ENCODE measurements around the gene ZIM2.
"Not testable (repeated sequence)": the region's sequence is repeated elsewhere in the genome, so short reads cannot be mapped to it uniquely, and the experiment has no call there.

Gene ZIM2

DNA sequence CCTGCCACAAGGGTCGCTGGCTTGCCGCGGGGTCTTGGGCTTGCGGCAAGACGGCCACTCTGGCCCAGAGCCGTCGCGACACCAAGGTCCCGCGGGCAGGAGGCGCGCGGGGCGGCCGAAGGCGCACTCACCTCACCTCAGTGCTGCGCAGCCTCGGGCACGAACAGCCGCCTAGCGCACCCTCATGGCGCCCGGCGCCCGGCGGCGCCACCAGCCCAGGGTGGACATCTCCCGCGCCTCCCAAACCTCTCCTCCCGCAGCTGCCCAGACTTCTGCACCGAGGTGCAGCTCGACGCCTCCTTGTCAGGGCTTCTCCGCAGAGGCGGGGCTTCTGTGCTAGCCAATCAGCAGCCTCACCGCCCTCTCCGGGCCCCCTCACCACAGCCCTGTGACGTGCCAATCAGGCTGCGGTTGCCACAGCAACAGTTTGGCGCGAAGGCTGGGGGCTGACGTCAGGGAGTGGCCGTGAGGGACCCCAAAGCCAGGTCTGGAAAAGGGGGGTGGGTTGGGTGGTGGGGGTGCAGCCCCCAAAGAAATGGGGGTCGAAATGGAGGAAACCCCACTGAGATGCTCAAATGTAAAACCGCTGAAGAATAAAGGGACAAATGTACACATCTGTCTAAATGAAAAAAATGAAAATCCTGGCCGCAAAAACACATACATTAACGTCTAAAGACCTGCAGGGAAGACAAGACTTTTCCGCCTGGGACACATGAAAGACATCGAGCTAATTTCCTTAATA, at the start of gene ZIM2, which contains the start of gene PEG3:
Gene ZIM2, minus strand, starts transcription at position 276 of the 742 bp plus-strand sequence. CDS start 16,449 bp downstream, outside the sequence.
Gene PEG3, minus strand, starts transcription at position 276 of the 742 bp plus-strand sequence. CDS start 16,071 bp downstream, outside the sequence.
- no peak for DNase-seq

DNA sequence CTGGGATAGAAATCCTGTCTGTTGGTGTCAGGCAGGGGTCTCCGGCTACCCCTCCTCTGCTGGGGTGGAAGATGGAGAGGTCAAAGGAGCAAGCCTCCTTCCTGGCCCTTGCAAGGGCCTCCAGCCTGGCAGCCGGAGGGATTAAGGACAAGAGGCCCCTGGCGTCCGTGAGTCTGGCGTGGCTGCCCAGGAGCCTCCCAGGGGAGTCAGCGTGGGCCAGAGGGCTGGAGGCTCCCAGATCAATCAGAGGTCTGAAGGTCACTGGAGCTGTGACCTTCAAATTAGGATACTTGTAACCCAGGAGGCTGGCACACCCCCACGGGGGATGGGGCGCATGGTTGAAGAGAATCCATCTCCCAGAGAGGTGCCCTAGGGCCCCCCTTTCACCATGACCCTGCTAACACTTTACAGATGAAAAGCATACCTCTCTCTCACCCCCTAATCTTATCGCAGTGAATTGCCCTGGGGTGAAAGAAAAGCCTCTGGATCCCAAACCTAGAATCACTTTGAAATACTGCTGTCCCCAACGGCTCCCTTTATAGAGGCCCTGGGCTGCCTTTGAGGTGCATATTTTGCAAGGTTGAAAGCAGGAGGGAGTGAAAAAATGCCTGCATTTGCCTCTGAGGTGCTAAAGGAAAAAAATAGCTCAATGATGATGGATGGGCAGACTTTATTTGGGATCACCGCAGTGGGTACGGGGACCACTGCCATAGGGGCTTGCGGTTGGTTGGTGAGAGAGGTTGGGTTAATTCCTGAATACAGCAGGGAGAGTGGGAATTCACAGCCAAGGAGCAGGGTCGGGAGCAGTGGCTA, 44.9 kb upstream of the ZIM2 start:
- no peak for DNase-seq

DNA sequence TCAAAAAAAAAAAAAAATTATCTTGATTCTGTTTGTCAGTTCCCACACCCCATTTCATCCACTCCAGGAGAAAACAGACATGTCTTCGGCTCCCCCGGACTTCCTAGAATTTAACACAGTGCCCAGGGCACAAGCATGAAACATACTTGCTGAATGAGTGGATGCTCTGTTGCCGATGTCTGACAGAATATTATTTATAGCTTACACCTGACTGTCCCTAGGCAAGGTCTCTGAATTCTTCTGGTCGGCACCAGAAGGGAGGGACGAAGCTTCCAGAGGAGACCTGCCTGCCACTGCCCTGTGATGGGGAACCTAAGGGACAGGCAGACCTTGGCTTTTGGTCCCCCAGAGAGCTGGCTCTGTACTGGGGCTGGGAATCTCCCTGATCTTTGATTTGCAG, 43.9 kb upstream of the ZIM2 start:
- DNase-seq: no peak

DNA sequence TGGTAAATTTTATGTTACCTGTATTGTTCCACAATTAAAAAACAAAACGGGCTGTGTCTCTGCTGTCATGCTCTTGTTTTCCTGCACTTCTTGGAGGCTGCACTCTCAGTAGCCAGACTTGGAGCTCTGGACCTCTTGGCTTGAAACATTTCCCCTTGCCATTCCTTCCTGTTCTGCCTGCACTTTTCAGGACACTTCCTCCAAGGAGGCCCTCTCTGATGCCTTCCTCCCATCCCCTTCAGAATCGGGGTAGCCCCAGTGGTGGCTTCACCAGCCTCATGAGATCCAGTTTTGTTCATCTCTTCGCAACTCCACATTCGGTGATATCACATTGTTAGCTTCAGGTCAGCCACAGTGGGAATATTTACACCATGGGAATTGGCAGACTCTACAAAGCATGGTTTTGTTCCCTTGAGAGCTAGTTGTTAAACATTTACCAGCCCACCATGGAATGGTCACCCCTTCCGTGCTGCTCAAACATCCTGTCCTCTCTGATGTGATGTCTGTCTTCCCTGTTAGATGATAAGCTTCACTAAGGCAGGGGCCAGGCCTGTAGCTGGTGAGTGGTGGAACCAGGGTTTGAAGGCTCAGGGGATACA, 40.2 kb upstream of the ZIM2 start:
- DNase-seq: no peak

DNA sequence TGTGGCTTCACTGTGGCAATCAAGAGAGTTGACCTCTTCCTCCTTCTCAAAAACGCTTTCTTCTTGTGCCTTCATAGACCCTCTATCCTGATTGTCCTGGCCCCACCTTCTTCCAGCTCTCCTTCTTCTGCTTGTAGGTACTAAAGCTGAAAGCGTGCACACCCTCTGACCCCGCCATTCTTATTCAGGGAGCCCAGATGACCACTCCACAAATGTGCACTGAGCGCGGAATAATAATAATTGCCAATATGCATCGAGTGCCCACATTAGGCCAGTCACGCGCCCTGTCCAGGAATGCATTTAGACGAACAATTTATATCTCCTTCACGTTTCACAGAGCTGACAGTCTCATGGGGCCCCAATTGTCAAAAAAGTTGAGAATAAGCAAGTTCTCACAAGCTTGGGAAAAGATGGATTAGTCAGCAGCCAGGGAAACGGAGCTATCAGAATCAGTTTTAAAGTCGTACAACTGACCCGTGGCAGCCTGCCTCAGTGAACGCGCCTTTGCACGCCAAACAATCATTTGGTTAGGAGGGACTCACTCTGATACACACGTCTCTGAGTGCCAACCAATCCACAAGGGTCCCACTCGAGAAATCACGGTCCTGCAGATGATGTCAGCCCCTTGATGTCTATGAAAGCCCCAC, 36.7 kb upstream of the ZIM2 start:
- DNase-seq: no peak

DNA sequence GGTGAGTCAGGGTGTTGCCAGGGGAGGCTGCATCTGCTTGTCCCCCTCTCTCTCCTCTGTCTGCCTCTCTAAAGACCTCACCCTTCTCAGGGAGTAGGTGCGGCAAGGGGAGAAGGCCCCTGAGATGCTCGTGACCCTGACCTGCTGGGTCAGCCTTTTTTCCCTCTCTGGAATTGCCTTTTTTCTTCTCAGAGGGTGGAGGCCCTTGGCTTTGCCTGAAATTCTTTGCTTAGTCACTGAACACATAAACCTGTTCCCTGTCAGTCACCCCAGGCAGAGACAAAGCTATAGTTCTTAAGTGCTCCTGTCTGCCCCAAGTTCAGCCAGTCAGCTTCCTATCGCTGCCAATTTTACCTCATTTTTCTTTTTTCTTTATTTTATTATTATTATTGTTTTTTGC, 35.2 kb upstream of the ZIM2 start:
- no peak for DNase-seq

DNA sequence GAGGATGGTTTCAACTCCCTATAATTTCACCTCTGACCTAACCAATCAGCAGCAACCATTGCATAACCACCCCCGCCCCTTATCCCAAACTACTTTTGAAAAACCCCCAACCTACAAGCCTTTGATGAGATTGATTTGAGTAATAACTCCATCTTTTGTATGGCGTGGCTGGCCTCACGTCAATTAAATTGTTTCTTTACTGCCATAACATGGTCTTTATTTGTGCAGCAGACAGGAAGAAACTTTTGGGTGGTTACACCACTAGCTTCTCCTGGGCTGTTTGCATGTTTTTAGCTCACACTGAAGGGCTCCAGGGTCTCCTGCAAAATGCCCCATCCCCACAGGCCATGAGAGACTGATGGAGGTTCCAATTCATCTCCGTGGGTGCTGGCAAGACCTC, 34.0 kb upstream of the ZIM2 start:
- no peak for DNase-seq

DNA sequence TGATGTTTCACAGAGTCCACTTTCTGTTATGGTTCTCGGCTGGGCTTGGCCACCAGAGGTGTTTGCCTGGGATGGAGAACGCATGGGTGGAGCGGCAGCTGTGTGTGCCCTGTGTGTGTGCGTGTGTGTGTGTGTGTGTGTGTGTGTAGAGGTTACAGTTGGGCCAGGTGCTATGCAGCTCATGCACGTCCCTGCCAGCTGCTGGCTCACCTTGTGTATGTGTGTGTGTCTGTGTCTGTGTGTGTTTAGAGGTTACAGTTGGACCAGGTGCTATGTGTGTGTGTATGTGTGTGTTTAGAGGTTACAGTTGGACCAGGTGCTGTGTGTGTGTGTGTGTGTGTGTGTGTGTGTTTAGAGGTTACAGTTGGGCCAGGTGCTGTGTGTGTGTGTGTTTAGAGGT, 33.0 kb upstream of the ZIM2 start:
- DNase-seq: no peak

DNA sequence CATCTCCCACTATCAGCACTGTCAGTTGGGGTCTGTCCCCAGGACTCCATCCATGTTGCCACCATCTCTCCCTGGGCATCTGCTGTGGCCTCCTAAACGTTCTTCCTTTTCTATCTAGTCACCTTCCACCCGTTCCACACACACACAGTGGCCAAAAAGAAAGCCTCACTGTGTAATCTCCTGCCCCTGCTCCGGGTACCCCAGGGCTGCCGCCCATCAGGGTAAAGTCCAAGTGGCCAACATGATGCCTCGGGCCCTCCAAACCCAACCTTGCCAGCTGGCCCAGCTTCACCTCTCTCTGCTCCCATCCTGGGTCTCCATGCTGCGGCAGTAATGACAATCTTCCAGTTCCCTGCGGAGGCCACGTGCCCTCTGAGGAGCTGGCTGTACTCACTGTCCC, 29.4 kb upstream of the ZIM2 start:
- DNase-seq: no peak

DNA sequence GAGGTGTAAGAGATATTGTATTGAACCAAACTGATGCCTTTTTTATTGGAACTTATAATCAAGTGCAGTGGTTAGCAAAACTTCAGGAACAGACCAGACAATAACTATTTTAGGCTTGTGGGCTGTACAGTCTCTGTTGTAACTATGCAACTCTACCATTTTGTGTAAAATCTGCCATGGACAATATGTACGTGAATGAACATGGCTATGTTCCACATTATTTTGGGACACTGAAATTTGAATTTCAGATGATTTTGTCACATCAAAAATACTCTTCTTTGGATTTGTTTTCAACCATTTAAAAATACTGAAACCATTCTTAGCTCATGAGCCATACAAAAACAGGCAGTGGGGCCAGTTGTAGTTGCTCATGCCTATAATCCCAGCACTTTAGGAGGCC, 27.9 kb upstream of the ZIM2 start:
- DNase-seq: no peak

DNA sequence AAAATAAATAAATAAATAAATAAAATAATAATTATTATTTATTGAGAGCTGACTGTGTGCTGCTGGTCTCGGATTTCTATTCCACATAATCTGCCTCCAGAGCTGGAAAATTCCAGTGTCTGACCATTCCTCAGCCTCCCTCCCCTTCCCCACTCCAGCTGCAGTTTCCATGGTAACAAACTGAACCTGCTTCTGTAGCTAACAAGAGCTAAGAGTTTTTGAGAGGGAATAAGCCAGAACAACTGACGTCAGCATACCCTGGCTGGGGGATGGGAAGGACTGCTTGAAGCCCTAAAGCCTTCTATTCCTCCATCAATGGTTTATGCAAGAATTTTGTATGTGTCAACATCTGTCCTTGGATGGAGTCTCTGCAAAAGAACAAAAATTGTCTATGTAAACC, 26.0 kb upstream of the ZIM2 start:
- no peak for DNase-seq

DNA sequence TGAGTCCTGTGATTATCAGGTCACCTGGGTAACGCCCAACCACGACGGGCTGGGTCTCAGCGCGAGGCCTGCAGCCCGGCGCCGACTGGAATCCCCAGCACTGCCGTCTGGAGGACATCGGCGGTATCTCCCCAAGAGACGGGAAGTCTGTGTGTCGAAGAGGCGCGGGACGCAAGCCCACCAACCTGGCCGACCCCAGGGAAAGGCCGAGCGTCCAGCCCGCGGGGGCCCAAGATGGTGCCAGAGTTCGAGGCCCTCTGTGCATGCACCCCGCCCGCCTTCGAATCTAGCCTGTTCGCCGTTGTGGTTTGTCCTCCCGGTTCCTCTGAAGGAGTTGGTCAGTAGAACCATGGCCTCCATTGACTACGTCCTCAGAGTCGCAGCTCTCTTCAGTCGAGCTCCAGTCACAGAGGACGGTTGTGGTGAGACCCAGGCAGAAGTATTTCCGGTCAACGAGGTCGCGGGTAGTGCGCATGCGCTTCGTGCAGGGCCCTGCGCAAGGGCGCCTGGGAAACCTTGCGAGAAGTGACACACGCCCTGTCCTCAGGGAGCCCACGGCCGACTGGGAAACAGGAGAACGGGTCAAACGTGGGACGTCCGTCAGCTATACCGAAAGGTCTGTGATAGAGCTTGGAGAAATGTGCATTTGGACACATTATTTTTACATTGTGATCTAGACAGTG, 24.1 kb upstream of the ZIM2 start:
- no peak for DNase-seq

DNA sequence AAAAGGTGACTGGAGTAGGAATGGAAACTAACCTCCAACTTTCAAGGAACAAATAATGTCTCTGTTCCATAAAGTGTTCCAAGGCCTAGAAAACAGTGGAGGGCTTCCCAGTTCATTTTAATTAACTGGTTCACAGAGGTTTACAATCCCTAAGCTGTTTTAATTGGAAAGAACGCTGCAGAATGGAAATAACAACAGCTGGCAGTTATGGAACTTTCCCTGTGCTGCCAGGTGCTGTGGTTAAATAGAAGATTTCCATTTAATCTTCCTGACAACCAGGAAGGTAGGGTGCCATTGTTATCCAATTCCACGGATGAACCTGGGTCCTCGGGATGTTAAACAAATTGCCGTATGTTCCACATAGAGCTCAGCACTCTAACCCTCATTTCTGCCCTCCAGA, 22.2 kb upstream of the ZIM2 start:
- DNase-seq: no peak

DNA sequence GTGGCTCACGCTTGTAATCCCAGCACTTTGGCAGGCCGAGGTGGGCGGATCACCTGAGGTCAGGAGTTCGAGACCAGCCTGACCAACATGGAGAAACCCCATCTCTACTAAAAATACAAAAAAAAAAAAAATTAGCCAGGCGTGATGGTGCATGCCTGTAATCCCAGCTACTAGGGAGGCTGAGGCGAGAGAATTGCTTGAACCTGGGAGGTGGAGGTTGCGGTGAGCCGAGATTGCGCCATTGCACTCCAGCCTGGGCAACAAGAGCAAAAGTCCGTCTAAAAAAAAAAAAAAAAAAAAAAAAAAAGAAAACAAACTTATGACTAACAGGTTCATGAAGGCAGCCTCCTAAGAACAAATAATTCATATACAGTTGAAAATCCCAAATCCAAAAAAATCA, 19.9 kb upstream of the ZIM2 start:
- not testable (repeated sequence) for DNase-seq

DNA sequence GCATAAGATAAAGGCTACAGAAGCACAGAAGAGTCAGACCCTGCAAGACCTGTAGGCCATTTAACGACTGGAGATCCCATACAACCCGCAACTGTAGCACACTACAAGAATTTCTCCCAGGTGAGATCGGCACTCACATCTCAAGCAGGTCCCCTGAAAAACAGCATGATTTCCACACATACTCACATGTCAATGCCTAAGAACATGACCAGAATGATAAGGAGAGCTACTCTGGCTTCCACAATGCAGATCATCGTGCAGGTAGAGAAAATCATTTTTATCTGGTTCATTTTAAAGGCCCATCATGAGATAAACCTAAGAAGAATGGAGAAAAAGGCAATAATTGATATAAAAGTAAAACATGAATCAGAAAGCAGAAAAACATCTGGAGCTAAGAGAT, 17.5 kb upstream of the ZIM2 start:
- DNase-seq: no peak

DNA sequence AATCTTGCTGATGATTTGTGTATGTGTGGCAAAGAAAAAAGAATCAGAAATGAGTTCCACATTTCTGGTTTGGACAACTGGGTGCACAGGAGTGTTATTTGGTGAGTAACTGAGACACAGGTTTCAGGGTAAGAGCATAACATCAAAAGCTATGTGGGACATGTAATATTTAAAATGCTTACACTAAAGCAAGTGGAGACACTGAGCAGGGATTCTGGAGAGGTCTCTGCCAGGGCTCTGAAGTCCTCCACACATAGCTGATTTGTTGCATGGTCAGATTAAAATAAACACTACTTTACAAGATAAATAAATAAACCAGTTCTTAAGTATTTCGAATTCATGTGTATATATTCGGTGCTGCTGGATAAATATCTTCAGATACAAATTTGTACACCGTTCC, 16.3 kb upstream of the ZIM2 start:
- DNase-seq: no peak

DNA sequence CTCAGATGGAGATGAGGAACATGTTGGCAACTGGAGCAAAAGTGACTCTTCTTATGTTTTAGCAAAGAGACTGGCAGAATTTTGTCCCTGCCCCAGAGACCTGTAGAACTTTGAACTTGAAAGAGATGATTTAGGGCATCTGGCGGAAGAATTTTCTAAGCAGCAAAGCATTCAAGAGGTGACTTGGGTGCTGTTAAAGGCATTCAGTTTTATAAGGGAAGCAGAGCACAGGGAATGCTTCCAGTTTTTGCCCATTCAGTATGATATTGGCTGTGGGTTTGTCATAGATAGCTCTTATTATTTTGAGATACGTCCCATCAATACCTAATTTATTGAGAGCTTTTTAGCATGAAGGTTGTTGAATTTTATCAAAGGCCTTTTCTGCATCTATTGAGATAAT, 11.8 kb upstream of the ZIM2 start:
- DNase-seq: not testable (repeated sequence)

DNA sequence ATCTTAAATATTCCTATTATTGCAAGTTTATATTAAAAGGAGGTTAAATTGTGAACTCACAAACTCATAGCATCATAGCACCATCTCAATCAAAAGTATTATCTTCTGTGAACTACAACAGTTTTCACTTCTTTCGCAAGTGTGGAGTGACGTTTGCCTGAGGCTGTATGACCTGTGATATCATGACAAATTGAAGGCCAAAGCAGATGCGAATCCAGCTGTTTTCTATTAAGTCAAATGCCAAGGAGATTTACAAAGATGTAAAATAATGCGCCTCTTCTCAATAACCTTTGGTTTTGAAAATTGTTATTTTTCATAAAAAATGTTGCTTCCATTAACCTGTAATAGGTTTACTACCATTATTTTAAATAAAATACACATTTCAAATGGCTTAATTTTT, 7.6 kb upstream of the ZIM2 start:
- no peak for DNase-seq

DNA sequence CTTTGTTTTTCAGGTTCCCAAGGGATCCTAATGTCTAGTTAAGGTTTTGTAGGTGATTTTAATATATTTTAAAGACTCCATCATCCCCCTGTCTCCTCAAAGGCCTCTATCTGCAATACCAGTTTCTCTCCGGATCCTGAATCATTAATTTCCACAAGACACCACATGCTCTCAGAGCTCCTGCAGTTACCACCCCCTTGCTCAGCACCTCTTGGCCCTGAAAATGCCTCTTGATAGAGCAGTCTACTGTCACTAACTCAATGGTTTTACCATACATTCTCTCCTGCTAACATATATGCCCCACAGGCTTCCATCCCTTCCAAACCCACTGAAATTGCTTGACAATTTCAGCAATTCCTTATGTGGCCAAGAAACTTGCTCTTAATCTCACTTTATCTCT, 1.9 kb upstream of the ZIM2 start:
- no peak for DNase-seq

DNA sequence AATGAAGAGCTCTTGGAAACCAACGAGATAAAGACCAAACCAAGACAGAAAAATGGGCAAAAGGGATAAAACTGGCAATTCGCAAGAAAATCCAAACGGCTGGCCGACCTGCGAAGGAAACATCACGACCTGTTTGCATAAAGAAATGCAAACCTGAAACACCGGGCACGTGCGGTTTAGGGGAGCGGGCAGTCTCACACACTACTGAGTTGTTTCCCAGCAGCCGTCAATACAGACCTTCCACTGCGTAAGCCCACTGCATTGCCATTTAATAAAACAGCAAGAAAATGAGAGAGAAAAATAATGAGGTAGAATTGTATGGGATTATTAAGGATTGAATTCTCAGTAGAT, 642 bp upstream of the ZIM2 start:
- DNase-seq: no peak

DNA sequence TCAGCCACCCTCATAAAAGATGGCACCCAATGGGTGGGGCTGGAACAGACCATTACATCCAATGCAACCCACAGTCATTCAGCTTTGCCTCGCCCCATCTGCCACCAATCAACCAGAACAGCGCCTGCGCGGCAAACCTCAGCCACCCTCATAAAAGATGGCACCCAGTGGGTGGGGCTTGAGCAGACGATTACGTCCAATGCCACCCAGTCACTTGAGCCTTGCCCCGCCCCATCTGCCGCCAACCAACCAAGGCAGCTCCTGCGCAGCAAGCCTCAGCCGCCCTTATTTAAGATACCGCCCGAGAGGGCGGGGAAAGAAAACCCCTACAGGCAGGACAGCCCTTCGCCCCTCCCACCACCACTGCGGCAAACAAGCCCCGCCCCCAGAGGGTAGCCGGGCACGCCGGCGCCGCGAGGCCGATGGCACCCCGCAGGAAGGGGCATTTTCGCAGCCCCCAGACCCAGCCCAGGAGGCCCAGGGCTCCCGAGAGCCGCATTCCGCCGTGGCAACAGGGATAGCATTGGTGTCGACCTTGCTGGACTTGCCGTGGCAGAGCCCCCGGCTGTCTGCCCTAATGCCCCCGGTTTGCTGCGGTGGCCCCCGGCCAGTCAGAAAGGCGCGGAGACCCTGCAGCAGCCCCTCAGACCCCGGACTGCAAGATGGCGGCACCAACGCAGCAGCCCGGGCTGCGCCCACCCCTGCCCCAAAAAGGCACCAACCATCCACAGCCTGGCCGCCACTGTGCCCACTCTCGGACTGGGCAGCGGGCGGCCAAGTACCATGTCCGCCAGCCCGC, 675 bp downstream of the ZIM2 start:
- DNase-seq: no peak

All from NCI-H1105 (cell line).